Left ventricle myocardium superior (tissue), 1 donor: ENCODE measurements around the gene PTBP2. TPM values are rescaled to one million over a fixed set of nuclear protein-coding genes. Genes with fewer than 3 reads are reported as not detected.

Source experiments
- ATAC-seq: fragments of 200-7000 bp; cut with Tn5 transposase; one replicate; pipeline ENCODE4 v1.9.1; 2020; ENCODE audit warnings: mild to moderate bottlenecking, moderate library complexity
- DNase-seq: peaks from one replicate; pipeline ENCODE4 v3.0.0-alpha.2; 2020
- intact Hi-C: fragments of 100-400 bp; cut with micrococcal nuclease; formaldehyde crosslinking; loops from one replicate; pipeline ENCODE4 v1.11.0; 2022
- long read RNA-seq: library from polyadenylated mRNA; unstranded; transcript quantifications from one replicate; pipeline ENCODE4 v2.0.0, GENCODE V29; 2021
- total RNA-seq: library from RNA; stranded (reverse); fragmentation: NEBNext Ultra II Directional; extraction: Animal tissue kit (Norgen Biotek cat#: 25700); gene quantifications from one replicate; pipeline ENCODE4 v1.2.1, GENCODE V29; 2021
- donor health status: DM: no; HTN: yes; CAD: no; lungs with severe emphysema.

The PTBP2 gene, protein sequence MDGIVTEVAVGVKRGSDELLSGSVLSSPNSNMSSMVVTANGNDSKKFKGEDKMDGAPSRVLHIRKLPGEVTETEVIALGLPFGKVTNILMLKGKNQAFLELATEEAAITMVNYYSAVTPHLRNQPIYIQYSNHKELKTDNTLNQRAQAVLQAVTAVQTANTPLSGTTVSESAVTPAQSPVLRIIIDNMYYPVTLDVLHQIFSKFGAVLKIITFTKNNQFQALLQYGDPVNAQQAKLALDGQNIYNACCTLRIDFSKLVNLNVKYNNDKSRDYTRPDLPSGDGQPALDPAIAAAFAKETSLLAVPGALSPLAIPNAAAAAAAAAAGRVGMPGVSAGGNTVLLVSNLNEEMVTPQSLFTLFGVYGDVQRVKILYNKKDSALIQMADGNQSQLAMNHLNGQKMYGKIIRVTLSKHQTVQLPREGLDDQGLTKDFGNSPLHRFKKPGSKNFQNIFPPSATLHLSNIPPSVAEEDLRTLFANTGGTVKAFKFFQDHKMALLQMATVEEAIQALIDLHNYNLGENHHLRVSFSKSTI
- 12.4 TPM for total RNA-seq
- long read RNA-seq, full-length matches to known transcripts = 7 of 9 reads
- long read RNA-seq, partial matches to known transcripts = 2 of 9 reads
- long read RNA-seq, other reads (novel, unspliced or antisense) = 0 of 9 reads

DNA sequence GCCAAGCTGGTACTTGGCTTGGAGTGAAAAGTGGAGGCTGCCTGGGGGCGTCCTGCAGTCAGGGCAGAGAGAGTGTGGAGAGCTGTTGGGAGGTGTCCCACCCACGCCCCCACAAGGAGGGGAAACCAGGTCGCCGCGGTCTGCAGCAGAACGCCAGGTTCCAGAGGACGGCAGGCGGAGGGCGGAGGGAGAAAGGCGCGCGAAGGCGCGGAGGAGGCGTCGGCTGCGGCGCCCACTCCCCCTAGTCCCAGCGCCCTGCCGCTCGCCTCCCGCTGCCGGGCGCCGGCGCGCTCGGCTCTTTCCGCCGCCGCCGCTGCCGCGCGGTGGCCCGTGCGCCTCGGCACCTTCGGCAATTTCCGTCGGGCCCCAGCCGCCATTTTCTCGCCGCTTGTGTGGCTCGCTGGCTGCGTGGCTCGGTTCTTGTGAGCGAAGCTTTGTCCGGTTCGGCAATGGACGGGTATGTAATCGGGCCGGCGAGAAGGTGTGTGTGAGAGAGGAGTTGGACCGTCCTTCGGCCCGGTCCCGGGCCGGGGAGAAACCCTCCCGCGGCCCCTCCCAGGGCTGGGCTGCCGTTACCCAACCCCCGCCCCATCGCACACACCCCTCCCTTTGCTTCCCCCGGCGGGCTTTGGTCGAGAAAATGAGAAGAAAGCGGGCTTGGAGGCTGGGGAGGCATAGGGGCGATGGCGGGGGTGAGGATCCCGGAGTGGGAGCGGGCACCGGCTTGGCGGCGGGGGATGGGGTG, at the start of gene PTBP2:
PTBP2 (plus strand) TSS at position 369 of the 745 bp plus-strand sequence; CDS start at position 450, 81 bp downstream.
- DNase-seq (peak; percentile 90), ATAC-seq (peak; percentile 97)
- intact Hi-C loops = no loop called here

- no peak for DNase-seq
Measured at GRCh38 chr1:96674915-96675314, 46.7 kb upstream of the PTBP2 start.

DNA sequence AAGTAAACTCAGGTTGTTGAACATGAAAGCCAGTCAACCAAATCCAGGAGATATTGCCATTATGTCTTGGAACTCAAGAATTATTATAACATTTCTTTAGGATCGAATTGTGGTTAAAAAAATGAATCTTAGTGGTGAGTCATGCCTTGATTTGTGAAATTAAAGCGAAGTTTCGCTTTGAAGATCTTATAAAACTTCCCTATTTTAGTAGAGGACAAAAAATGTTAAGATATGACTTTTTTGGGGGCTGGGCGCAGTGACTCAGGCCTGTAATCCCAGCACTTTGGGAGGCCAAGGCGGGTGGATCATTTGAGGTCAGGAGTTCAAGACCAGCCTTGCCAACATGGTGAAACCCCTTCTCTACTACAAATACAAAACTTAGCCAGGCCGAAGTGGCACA, 39.5 kb upstream of the PTBP2 start:
- ATAC-seq = no peak
- no peak for DNase-seq
- intact Hi-C loops = no loop called here

More at GRCh38 chr1:96674915-96675314, 46.7 kb upstream of the PTBP2 start:
- intact Hi-C loops = no loop called here
- no peak for ATAC-seq

- DNase-seq (no peak), ATAC-seq (peak; percentile 75)
- intact Hi-C loops = no loop called here
Measured at GRCh38 chr1:96683931-96684330, 37.7 kb upstream of the PTBP2 start.

DNA sequence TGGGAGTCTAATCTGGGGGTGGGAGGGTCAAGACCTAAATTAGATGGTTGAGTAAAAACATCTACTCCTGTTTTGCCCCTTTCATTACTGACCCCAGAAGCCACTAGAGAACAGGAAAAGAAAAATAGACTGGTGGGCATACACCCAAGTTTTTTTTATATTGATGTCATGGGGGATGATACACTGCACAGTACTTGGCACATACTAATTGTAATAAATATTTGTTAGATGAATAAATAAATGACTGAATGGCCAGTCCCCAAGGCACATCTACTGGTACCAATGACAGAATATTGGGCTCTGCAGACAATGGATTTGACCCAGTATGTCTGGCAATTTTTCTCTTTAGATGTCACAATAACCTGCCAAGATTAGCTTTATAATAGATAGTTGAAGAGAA, 36.8 kb upstream of the PTBP2 start:
- ATAC-seq (peak; percentile 44), DNase-seq (no peak)
- intact Hi-C loops = no loop called here

- DNase-seq (no peak), ATAC-seq (no peak)
- intact Hi-C loops = no loop called here
Measured at GRCh38 chr1:96688767-96689166, 32.8 kb upstream of the PTBP2 start.

GRCh38 chr1:96695954-96696353, 25.6 kb upstream of the PTBP2 start:
- ATAC-seq = no peak
- no peak for DNase-seq
- intact Hi-C loops = no loop called here

GRCh38 chr1:96698342-96698983, 23.1 kb upstream of the PTBP2 start:
- ATAC-seq = no peak
- intact Hi-C loops = no loop called here
- DNase-seq = no peak

DNA sequence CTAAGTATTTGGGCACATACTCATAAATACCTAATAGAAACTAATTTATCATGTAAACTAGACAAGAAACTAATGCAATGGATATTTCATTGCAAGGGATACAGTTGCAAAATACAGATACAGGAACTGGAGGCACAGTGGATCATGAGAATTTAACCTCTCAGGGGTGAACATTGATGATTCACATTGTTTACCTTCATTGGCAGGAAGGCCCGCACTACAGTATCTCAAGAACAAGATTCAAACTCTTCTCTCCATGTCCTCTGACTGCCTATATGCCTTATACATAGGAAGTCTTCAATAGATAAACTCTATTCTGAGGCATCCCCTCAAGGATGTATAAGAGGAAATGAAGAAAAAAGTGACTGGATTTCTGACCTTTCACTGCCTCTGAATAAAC, 18.4 kb upstream of the PTBP2 start:
- intact Hi-C loops = no loop called here
- ATAC-seq (no peak), DNase-seq (no peak)

DNA sequence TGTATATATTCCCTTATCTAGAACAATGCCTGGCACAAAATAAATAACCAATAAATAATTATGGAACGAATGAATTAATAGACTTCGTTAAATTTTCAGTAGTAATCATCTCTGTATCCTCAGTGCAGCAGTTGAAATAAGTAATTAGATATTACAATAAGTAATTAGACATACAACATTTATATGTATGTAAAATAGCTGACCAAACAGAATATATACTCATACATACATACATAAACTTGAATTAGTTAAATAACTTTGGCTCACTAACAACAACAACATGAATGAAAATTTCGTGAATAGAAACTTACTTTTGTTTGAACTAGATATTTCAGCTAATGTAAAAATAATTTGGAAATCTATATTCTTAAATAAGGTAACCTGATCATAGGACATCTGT, 14.6 kb upstream of the PTBP2 start:
- intact Hi-C loops = no loop called here
- DNase-seq (no peak), ATAC-seq (no peak)

- DNase-seq (no peak), ATAC-seq (no peak)
- intact Hi-C loops = no loop called here
Measured at GRCh38 chr1:96708482-96708881, 13.1 kb upstream of the PTBP2 start.

DNA sequence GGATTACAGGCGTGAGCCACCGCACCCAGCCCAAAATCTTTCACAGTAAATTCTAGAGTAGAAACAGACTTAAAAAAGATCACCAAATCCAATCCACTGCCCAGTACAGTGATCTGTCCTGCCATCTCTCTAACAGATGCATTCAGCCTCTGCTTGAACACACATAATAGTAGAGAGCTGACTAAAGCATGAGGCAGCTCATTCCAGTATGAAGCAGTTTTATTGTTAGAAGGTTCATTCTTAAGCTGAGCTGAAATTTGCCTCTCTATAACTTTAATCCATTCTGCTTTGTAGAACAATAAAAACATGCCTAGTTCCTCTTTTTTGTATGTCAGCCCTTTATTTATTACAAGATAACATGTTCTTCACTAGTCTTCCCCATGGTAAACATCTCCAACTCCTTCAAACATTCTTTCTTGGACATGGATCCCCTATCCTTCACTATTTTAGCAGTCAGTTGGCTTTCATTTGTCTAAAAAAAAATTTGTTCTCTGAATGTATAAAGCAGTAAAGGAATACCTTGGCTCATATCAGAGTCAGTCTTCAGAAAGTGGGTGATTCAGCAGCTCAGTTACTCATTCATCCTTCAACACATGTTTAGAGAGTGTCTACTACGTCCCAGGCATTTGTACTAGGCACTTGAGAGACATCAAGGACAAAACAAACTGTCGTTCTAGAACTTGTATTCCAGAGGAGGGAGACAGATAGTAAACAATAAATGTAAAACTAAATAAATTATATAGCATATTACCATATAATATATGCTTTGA, 10.7 kb upstream of the PTBP2 start:
- DNase-seq = no peak
- intact Hi-C loops = no loop called here
- no peak for ATAC-seq

DNA sequence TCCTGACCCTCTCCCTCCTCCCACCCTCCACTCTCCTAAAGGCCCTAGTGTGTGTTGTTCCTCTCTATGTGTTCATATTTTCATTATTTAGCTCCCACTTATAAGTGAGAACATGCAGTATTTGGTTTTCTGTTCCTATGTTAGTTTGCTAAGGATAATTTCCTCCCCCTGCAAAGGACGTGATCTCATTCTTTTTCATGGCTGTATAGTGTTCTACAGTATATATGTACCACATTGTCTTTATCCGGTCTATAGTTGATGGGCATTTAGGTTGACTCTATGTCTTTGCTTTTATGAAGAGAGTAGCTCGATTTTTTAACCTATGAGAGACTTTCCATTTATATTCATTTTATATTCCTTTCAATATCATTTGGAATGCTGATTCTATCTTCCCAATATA, 7.9 kb upstream of the PTBP2 start:
- DNase-seq = no peak
- intact Hi-C loops = no loop called here
- no peak for ATAC-seq

DNA sequence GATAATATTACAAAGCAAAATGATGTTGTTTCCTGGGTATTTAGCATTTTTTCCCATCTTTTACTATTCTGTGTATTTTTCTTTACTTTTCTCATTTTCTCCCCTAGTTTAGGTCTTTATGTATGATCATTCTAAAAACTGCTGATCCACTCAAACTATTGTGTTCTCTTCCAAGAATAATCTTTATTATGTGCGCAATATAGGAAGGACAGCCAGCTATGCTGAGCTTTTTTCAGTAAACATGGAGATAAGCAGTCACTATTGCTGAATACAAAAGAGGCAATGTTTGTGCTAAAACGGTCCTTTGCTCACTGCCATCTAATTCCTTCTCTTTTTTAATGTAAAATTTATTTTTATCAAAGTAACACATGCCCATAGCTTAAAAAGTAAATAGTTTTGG, 6.7 kb upstream of the PTBP2 start:
- ATAC-seq (no peak), DNase-seq (no peak)
- intact Hi-C loops = no loop called here

- DNase-seq (no peak), ATAC-seq (no peak)
- intact Hi-C loops = no loop called here
Measured at GRCh38 chr1:96715482-96715881, 6.1 kb upstream of the PTBP2 start.

- ATAC-seq = no peak
- DNase-seq = no peak
- intact Hi-C loops = no loop called here
Measured at GRCh38 chr1:96721053-96721415, 550 bp upstream of the PTBP2 start.

DNA sequence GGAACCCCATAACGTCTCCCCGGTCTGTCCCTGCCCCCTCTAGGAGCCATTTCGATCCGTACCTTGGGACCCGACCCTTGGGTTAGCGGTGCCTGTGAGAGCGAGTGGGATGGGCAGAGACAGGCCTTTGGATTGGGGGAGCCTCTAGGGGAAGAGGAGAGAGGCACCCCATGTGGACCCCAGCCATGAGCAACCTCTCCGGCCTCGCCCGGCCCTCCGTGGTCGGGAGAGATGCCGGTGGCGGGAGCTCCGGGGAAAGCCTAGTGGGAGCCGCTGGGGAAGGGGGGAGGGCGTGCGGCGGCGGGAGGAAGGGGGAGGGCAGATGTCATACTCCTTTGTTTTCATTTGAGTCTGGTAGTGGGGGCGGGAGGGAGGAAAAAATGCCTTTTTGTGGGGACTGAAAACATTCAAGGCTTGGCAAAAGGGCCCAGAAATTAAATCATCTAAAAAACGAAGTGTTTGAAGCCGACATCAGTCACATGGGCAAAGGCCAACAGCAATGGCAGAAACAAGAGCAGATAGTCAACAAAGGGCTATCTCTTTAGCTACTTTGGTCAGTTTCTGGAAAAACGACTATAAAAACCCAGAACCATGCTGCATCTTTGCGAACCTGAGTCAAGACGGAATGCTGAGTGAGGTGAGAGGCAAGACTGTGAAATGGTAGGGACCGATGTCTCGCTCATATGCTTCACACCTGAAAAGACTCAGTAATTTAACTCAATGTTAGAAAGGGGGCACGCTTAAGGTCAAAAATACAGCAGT, 758 bp downstream of the PTBP2 start:
- intact Hi-C loops = no loop called here
- ATAC-seq (peak; percentile 84), DNase-seq (peak; percentile 75)

DNA sequence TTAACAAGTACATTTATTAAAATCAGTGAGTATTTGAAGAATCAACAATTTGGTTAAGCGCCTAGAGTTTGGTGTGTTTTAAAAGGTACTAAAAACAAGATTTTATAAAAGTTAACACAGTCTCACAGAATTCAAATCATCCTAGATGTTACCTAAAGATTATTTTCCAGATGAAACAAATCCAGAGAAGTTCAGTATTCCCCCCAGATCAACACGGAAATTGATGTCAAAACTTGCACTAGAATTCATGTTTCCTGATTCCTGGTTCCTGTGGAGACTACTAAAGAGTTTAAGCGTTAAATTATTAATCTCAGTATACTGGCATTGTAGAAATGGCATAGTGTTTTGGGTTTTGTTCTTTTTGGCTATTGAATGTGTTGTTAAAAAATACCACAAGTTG, 1.4 kb downstream of the PTBP2 start:
- DNase-seq (no peak), ATAC-seq (no peak)
- intact Hi-C loops = no loop called here
